D721Med (cell line): ENCODE data around the gene DZIP1L.

Experiments used
- DNase-seq: peaks from one replicate; pipeline ENCODE4 v3.0.0; 2011; ENCODE audit warnings: low spot score; ENCODE audit not compliant: insufficient read length
- FAIRE-seq: peaks from 2 replicates; lab custom pipeline; 2011; peaks lifted over from hg19 to GRCh38; lab: Jason Lieb, UNC
- CTCF ChIP-seq: IDR thresholded peaks from 2 replicates; pipeline ENCODE4 v1.5.1; 2012; ENCODE audit warnings: mild to moderate bottlenecking, control low read depth; ENCODE audit not compliant: insufficient read depth; ENCODE audit errors: missing control alignments

The DZIP1L gene

GRCh38 chr3:138060792-138061191 lies 54.6 kb downstream of the DZIP1L start:
- no peak for FAIRE-seq
- DNase-seq = no peak

DNA sequence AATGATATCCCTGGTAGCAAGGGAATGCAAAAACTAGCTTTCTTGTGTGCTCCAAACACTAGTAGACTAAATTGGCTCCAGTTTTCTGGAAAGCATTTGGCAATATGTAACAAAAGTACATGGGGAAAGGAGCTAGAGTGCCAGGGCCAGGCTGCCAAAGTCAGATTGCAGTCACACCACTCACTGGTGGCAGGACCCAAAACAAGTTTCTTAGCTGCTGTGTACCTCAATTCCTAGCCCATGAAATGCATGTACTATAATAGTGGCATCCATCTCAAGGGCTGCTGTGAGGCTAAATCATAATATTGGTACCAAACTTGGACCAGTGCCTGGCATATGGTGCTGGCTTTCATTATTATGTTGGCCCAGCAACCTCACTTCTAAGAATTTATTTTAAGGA lies 56.1 kb downstream of the DZIP1L start:
- DNase-seq = no peak
- no peak for TF ChIP-seq CTCF
- FAIRE-seq = no peak

More at GRCh38 chr3:138060792-138061191, 54.6 kb downstream of the DZIP1L start:
- TF ChIP-seq CTCF = no peak

DNA sequence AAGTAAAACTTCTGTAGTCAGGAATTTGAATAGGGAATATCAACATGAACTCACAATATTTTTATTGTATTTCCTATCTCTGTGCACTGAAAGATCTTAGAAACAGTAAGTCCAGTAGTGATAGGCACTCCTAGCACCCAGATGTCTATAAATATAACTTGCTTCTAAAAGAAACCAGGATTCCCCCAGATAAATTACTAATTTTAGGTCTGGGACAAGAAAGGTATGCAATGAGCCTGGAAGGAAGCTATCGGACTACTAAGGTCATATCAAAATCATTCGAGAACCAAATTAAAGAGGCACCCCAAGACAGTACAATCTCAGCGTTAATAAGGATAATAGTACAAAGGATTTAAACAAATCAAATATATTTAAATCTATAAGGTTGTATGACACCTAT lies 58.0 kb downstream of the DZIP1L start:
- FAIRE-seq = no peak
- no peak for TF ChIP-seq CTCF
- no peak for DNase-seq

GRCh38 chr3:138054057-138054456 lies 61.4 kb downstream of the DZIP1L start:
- TF ChIP-seq CTCF = no peak
- no peak for DNase-seq
- no peak for FAIRE-seq

DNA sequence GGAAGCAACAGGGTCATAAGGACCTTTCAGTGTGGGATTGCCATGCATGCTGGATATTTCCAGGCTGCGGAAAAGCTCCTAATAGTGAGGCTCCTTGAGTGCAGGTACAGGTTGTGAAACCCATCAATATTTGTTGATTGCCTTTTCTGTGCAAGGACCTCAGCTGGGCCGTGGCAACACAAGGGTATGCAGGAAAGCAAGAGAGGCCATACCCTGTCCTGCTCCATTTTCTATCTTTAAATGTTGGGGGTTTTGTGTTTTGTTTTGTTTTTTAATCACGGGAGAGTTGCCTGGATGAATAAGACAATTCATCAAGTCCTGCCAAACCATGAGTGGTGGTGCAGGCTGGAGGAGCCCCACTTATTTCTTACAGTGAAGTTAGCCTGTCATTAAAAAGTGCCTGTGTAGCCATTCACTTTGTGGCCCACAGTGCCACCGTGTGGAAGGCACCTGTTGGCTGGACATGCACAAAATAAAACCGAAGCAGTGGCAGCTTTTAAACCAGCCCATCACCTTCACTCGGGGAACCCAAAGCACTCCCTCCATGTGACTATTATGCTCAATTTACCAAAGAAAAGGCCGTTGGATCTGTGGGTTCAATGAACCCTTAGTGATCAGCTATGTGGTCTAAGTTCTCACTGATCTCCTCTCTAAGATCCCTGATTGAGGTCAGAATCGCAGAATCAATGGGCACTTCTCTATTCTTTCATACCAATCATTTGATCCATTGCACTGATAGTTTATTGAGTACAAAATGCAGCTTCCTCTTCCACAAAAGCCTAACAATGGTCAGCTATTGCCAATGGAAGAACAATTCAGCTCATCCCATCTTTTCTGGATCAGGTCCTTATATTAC lies 63.2 kb downstream of the DZIP1L start:
- peak; percentile 72 for TF ChIP-seq CTCF
- FAIRE-seq (no peak), DNase-seq (no peak)

- DNase-seq = no peak
- no peak for FAIRE-seq
- TF ChIP-seq CTCF = no peak
Observed at GRCh38 chr3:138049157-138049919, 66.1 kb downstream of the DZIP1L start.
